Measurements from ENCODE around the gene NETO1. TPM values are rescaled to one million over a fixed set of nuclear protein-coding genes. Genes with fewer than 3 reads are reported as not detected.

Gene NETO1
- total RNA-seq, 1 experiment from 2014 or later: 5.9 TPM

DNA sequence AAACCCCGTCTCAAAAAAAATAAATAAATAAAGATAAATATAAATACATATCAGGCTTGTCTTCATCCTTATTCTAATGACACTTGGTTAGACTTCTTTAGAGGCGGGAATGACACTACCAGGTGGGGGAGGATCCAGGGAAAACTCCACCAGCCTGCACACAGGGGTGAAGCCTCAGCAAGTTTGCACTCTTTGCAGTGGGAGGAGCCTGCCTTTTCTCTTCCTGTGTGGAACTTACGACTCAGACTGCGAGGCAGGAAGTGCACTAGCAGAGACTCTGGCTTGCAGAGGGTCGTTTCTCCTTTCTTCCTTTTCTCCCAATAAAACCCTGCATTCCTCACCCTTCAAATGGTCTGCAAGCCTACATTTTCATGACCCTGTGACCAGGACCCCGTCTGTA lies 170.1 kb downstream of the NETO1 start:
- Histone ChIP-seq H3K4me1 (ENCODE audit: insufficient read depth, low read length) (no peaks in the 10 kb centered on the region; the same call in 1 of the 2 replicates), H3K23ac (ENCODE audit: insufficient read length, low read depth, low read length) (no peak overlapping the region), H4K91ac (ENCODE audit: insufficient read length, low read depth, low read length) (no peak overlapping the region), H3K9ac (ENCODE audit: extremely low read depth, insufficient read length, low read length) (no peak overlapping the region), H4K8ac (replicated peaks; ENCODE audit: insufficient read length, low read depth, low read length) (no peak overlapping the region), H2BK5ac (ENCODE audit: insufficient read length, low read length) (no peak overlapping the region), H3T11ph (ENCODE audit: low read length) (no peak overlapping the region), H3K27ac (ENCODE audit: insufficient read length, low read depth, low read length) (no peak overlapping the region), H3K79me2 (ENCODE audit: insufficient read depth, low read length) (no peaks in the 10 kb centered on the region), H3K9me3 (ENCODE audit: control insufficient read depth, low read depth, low read length) (no peaks in the 10 kb centered on the region), H3K79me1 (ENCODE audit: insufficient read depth, low read depth, low read length, poor library complexity, severe bottlenecking) (no peaks in the 10 kb centered on the region), H2BK12ac (ENCODE audit: insufficient read length, low read depth, low read length) (no peak overlapping the region), H3K4me2 (ENCODE audit: insufficient read depth, insufficient read length, low read length) (no peak overlapping the region), H2AK5ac (ENCODE audit: insufficient read length, low read length) (no peak overlapping the region), H4K5ac (ENCODE audit: insufficient read length, low read depth, low read length) (no peak overlapping the region), H3K14ac (ENCODE audit: insufficient read depth, low read length) (no peak overlapping the region), H3K27me3 (ENCODE audit: insufficient read depth, low read length) (no peaks in the 10 kb centered on the region), H3K4ac (ENCODE audit: low read depth, low read length) (no peak overlapping the region), H2AFZ (ENCODE audit: low read length) (peak overlapping the region; percentile 74), H3K18ac (ENCODE audit: insufficient read length, low read depth, low read length) (no peak overlapping the region), H4K20me1 (ENCODE audit: control insufficient read depth, insufficient read depth, insufficient read length) (no peaks in the 10 kb centered on the region), H3K56ac (ENCODE audit: insufficient read length, low read depth, low read length) (no peak overlapping the region), H3K23me2 (ENCODE audit: insufficient read length, low read depth, low read length, poor library complexity, severe bottlenecking) (no peaks in the 10 kb centered on the region), H2BK15ac (ENCODE audit: low read depth, low read length) (no peak overlapping the region), H2BK20ac (ENCODE audit: low read depth, low read length, poor library complexity, severe bottlenecking) (no peak overlapping the region), H2BK120ac (ENCODE audit: low read depth, low read length, poor library complexity, severe bottlenecking) (no peak overlapping the region)
- Mint-ChIP-seq H3K4me3 (no peak overlapping the region), H3K36me3 (ENCODE audit: insufficient read depth in 1 of 3, low read depth in 3 of 3) (no peaks in the 10 kb centered on the region), H3K4me1 (peaks cover 5 to 6% of the 10 kb centered on the region in 2 experiments), H3K27ac (peak overlapping the region in 1 of 3 experiments; percentile 77; a peak in 1 of 7 replicates), H3K9me3 (no peaks in the 10 kb centered on the region; a peak in 1 of 5 replicates), H3K27me3 (ENCODE audit: low read depth) (no peaks in the 10 kb centered on the region)
- DNase-seq: no peak
- WGBS (ENCODE audit: extremely low coverage, insufficient read length, low lambda C conversion rate): no CpG with 5 or more reads among the region's 6 CpGs
- TF ChIP-seq, protein P1, sequence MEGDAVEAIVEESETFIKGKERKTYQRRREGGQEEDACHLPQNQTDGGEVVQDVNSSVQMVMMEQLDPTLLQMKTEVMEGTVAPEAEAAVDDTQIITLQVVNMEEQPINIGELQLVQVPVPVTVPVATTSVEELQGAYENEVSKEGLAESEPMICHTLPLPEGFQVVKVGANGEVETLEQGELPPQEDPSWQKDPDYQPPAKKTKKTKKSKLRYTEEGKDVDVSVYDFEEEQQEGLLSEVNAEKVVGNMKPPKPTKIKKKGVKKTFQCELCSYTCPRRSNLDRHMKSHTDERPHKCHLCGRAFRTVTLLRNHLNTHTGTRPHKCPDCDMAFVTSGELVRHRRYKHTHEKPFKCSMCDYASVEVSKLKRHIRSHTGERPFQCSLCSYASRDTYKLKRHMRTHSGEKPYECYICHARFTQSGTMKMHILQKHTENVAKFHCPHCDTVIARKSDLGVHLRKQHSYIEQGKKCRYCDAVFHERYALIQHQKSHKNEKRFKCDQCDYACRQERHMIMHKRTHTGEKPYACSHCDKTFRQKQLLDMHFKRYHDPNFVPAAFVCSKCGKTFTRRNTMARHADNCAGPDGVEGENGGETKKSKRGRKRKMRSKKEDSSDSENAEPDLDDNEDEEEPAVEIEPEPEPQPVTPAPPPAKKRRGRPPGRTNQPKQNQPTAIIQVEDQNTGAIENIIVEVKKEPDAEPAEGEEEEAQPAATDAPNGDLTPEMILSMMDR (conservative IDR thresholded peaks at IDR 0.05): no peak
